GM18870 (cell line): Measurements from ENCODE around the gene GRAMD1B.
"Not testable (repeated sequence)": the region's sequence is repeated elsewhere in the genome, so short reads cannot be mapped to it uniquely, and the experiment has no call there.

Experiments
- ATAC-seq: cut with Tn5 transposase; IDR thresholded peaks from one replicate; pipeline ENCODE4 v1.9.1; 2021; ENCODE audit warnings: moderate library complexity; ENCODE audit not compliant: unreplicated experiment

Gene GRAMD1B

GRCh38 chr11:123562158-123562557 lies 132.1 kb downstream of the GRAMD1B start:
- ATAC-seq, result no peak

GRCh38 chr11:123562829-123563228 lies 132.8 kb downstream of the GRAMD1B start:
- ATAC-seq, result no peak

GRCh38 chr11:123564221-123564620 lies 134.2 kb downstream of the GRAMD1B start:
- no peak for ATAC-seq

GRCh38 chr11:123566852-123567251 lies 136.8 kb downstream of the GRAMD1B start:
- no peak for ATAC-seq

- ATAC-seq, result no peak
Measured at GRCh38 chr11:123567466-123567865, 137.4 kb downstream of the GRAMD1B start.

- no peak for ATAC-seq
Measured at GRCh38 chr11:123568367-123568870, 138.3 kb downstream of the GRAMD1B start.

GRCh38 chr11:123569393-123569792 lies 139.3 kb downstream of the GRAMD1B start:
- no peak for ATAC-seq

GRCh38 chr11:123570939-123571580 lies 141.0 kb downstream of the GRAMD1B start:
- ATAC-seq, result no peak

- not testable (repeated sequence) for ATAC-seq
Measured at GRCh38 chr11:123572791-123573190, 142.7 kb downstream of the GRAMD1B start.

GRCh38 chr11:123573286-123573685 lies 143.2 kb downstream of the GRAMD1B start:
- ATAC-seq, result no peak

GRCh38 chr11:123575441-123575840 lies 145.4 kb downstream of the GRAMD1B start:
- no peak for ATAC-seq

GRCh38 chr11:123576082-123576481 lies 146.0 kb downstream of the GRAMD1B start:
- ATAC-seq, result no peak

- no peak for ATAC-seq
Measured at GRCh38 chr11:123576501-123576900, 146.4 kb downstream of the GRAMD1B start.

- no peak for ATAC-seq
Measured at GRCh38 chr11:123577081-123577598, 147.1 kb downstream of the GRAMD1B start.

- ATAC-seq, result no peak
Measured at GRCh38 chr11:123578778-123579481, 148.9 kb downstream of the GRAMD1B start.

- ATAC-seq, result no peak
Measured at GRCh38 chr11:123579482-123579812, 149.4 kb downstream of the GRAMD1B start.

- no peak for ATAC-seq
Measured at GRCh38 chr11:123580137-123580536, 150.1 kb downstream of the GRAMD1B start.

- peak; percentile 80 for ATAC-seq
Measured at GRCh38 chr11:123580557-123581275, 150.6 kb downstream of the GRAMD1B start.

GRCh38 chr11:123581651-123582399 lies 151.8 kb downstream of the GRAMD1B start:
- no peak for ATAC-seq

- ATAC-seq, result no peak
Measured at GRCh38 chr11:123582992-123583504, 153.0 kb downstream of the GRAMD1B start.

GRCh38 chr11:123584186-123584585 lies 154.1 kb downstream of the GRAMD1B start:
- ATAC-seq, result no peak
